Stimulated activated CD4-positive, alpha-beta T cell treated with anti-CD3 and anti-CD28 coated beads, Interleukin-2, amount 100 ng/mL, for 4 hours (primary cell): Measurements from ENCODE around the gene HTRA1.

Source experiments
- DNase-seq: peaks from one replicate; pipeline ENCODE4 v3.0.0-alpha.2; 2020; ENCODE audit warnings: low read depth

HTRA1 gene

GRCh38 chr10:122455376-122456079, 5.8 kb upstream of the HTRA1 start:
- no peak for DNase-seq

GRCh38 chr10:122457934-122458333, 3.4 kb upstream of the HTRA1 start:
- DNase-seq: no peak

- no peak for DNase-seq
Observed at GRCh38 chr10:122458693-122459092, 2.7 kb upstream of the HTRA1 start.

- DNase-seq: no peak
Observed at GRCh38 chr10:122459561-122460273, 1.6 kb upstream of the HTRA1 start.

- DNase-seq: no peak
Observed at GRCh38 chr10:122460891-122461293, 461 bp upstream of the HTRA1 start.

GRCh38 chr10:122461729-122462532, 578 bp downstream of the HTRA1 start:
- no peak for DNase-seq

GRCh38 chr10:122462533-122463465, 1.4 kb downstream of the HTRA1 start:
- no peak for DNase-seq

GRCh38 chr10:122463466-122464249, 2.3 kb downstream of the HTRA1 start:
- DNase-seq: no peak

- no peak for DNase-seq
Observed at GRCh38 chr10:122464250-122464510, 2.8 kb downstream of the HTRA1 start.

GRCh38 chr10:122464586-122464985, 3.2 kb downstream of the HTRA1 start:
- no peak for DNase-seq

GRCh38 chr10:122465401-122466040, 4.2 kb downstream of the HTRA1 start:
- no peak for DNase-seq

- no peak for DNase-seq
Observed at GRCh38 chr10:122466951-122467381, 5.6 kb downstream of the HTRA1 start.

GRCh38 chr10:122467701-122468100, 6.3 kb downstream of the HTRA1 start:
- no peak for DNase-seq

GRCh38 chr10:122468307-122468925, 7.1 kb downstream of the HTRA1 start:
- DNase-seq: no peak

GRCh38 chr10:122468926-122469781, 7.8 kb downstream of the HTRA1 start:
- DNase-seq: no peak

- no peak for DNase-seq
Observed at GRCh38 chr10:122469848-122470247, 8.5 kb downstream of the HTRA1 start.

- DNase-seq: no peak
Observed at GRCh38 chr10:122471531-122472177, 10.3 kb downstream of the HTRA1 start.

- DNase-seq: no peak
Observed at GRCh38 chr10:122473116-122473515, 11.8 kb downstream of the HTRA1 start.
